Natural killer cell (primary cell): ENCODE results near the gene BCLAF1. TPM values are rescaled to one million over a fixed set of nuclear protein-coding genes. Genes with fewer than 3 reads are reported as not detected.

Experiments used
- ATAC-seq, 3 donors: fragments of 150-1000 bp in 2 of 3; fragments of 200-7000 bp in 1 of 3; cut with Tn5 transposase; 1 replicate in 1 of 3; 2 replicates in 2 of 3; pipeline ENCODE4 v1.10.0; 2021; ENCODE audit warnings: mild to moderate bottlenecking in 2 of 3, moderate library complexity in 2 of 3
- DNase-seq, 2 donors: peaks; one replicate each; pipeline versions ENCODE4 v3.0.0 to v3.0.0-alpha.2; 2013 to 2021; ENCODE audit warnings: mixed read lengths in 1 of 2
- H3K27ac ChIP-seq: one replicate; pipeline ENCODE4 v1.5.1; 2013; ENCODE audit warnings: mild to moderate bottlenecking, low read length
- H3K27me3 ChIP-seq: one replicate; pipeline ENCODE4 v1.6.1; 2013; ENCODE audit warnings: low read length; ENCODE audit not compliant: control insufficient read depth, insufficient read depth
- H3K36me3 ChIP-seq: one replicate; pipeline ENCODE4 v1.6.1; 2013; ENCODE audit warnings: low read length; ENCODE audit not compliant: control insufficient read depth, insufficient read depth
- H3K4me1 ChIP-seq: one replicate; pipeline ENCODE4 v1.6.1; 2013; ENCODE audit warnings: low read length; ENCODE audit not compliant: control insufficient read depth, insufficient read depth
- H3K4me3 ChIP-seq: one replicate; pipeline ENCODE4 v1.5.1; 2013; ENCODE audit warnings: low read length
- H3K9me3 ChIP-seq: one replicate; pipeline ENCODE4 v1.6.1; 2013; ENCODE audit warnings: low read length; ENCODE audit not compliant: control insufficient read depth, insufficient read depth
- H3K27ac Mint-ChIP-seq, 2 donors: one replicate each; pipeline ENCODE4 v1.8.0; 2022; ENCODE audit warnings: mild to moderate bottlenecking in 2 of 2, mixed read lengths in 2 of 2, moderate library complexity in 1 of 2
- H3K27me3 Mint-ChIP-seq, 2 donors: one replicate each; pipeline ENCODE4 v1.8.0; 2022; ENCODE audit warnings: low read depth in 2 of 2, mixed read lengths in 2 of 2
- H3K36me3 Mint-ChIP-seq: one replicate; pipeline ENCODE4 v1.8.0; 2022; ENCODE audit warnings: mixed read lengths
- H3K4me1 Mint-ChIP-seq, 2 donors: one replicate each; pipeline ENCODE4 v1.8.0; 2022; ENCODE audit warnings: mixed read lengths in 2 of 2
- H3K4me3 Mint-ChIP-seq: one replicate; pipeline ENCODE4 v1.8.0; 2022; ENCODE audit warnings: mild to moderate bottlenecking, moderate library complexity, mixed read lengths
- H3K9me3 Mint-ChIP-seq, 2 donors: one replicate each; pipeline ENCODE4 v1.8.0; 2022; ENCODE audit warnings: mixed read lengths in 2 of 2
- WGBS: methylation state at CpG from one replicate; pipeline ENCODE4 v1.1.7; 2013; ENCODE audit warnings: missing lambda C conversion rate; ENCODE audit not compliant: insufficient coverage; 5-methylcytosine and 5-hydroxymethylcytosine counted together
- intact Hi-C: fragments of 100-400 bp; cut with micrococcal nuclease; formaldehyde crosslinking; loops from one replicate; pipeline ENCODE4 v1.14.2; 2022
- total RNA-seq, 4 donors: library from RNA; stranded (reverse); fragments of 120-200 nt in 1 of 4; gene quantifications; one replicate each; pipeline versions ENCODE4 v1.2.3 to v1.2.4, GENCODE V29; 2013 to 2022
- TF ChIP-seq, protein P1 (sequence below): fragments of 200-600 bp; IDR thresholded peaks from one replicate; pipeline ENCODE4 v1.8.0; 2022; ENCODE audit warnings: antibody characterized with exemption

Gene BCLAF1
- total RNA-seq, 3 donors from 2014 or later (not counting 1 experiment from before 2014, with no cell fraction given), result 391 to 582 (median 465) TPM

DNA sequence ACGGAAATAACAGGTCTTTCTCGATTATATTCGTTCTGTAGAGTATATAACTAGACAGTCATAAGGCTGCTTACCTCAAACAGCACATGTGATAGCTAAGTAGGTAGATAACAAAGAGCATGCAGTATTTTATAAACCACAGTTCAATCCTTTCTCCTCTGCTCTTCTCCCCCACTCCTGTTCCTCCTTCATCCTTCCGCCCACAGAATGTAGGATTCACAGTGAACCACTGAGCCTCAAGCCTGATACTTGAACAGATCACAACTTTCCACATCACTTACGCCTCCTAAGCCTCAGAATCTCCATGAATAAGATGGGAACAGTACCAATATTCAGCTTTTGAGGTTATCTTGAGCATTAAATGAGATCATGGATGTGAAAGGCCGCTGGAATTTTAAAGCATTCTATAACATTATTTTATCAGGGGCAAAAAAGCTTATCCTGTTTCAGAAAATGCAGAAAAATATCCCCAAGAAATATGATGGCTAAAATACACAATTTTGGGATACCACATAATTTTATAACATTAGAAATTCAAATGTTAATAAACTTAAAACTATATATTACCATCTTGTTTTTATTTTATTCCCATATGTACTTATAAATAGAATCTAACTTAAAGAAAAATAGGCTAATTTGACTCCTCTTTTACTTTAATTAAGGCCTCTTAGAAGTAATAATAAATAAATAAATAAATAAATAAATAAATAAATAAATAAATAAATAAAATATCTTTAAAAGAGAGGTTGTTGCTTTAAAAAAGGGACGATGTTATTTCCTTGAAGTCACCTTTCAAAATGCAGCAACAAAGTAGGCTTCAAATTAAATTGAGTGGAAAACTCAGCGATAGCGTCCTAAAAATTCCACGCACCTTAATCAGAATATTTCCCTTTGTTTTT lies 72.9 kb downstream of the BCLAF1 start:
- Histone ChIP-seq H3K4me3 (no peak overlapping the region), H3K4me1 (no peaks in the 10 kb centered on the region), H3K27ac (no peak overlapping the region), H3K36me3 (no peaks in the 10 kb centered on the region), H3K27me3 (no peaks in the 10 kb centered on the region), H3K9me3 (no peaks in the 10 kb centered on the region)
- Mint-ChIP-seq H3K27me3 (peaks cover 0 to 5% of the 10 kb centered on the region in 2 donors), H3K27ac (no peak overlapping the region), H3K4me3 (no peak overlapping the region), H3K9me3 (no peaks in the 10 kb centered on the region), H3K36me3 (no peaks in the 10 kb centered on the region), H3K4me1 (no peaks in the 10 kb centered on the region)
- intact Hi-C loops, result no loop called here
- WGBS, result 89% methylated on average over 6 of the region's 10 CpGs
- DNase-seq, result no peak
- no peak for ATAC-seq
- TF ChIP-seq, protein P1, sequence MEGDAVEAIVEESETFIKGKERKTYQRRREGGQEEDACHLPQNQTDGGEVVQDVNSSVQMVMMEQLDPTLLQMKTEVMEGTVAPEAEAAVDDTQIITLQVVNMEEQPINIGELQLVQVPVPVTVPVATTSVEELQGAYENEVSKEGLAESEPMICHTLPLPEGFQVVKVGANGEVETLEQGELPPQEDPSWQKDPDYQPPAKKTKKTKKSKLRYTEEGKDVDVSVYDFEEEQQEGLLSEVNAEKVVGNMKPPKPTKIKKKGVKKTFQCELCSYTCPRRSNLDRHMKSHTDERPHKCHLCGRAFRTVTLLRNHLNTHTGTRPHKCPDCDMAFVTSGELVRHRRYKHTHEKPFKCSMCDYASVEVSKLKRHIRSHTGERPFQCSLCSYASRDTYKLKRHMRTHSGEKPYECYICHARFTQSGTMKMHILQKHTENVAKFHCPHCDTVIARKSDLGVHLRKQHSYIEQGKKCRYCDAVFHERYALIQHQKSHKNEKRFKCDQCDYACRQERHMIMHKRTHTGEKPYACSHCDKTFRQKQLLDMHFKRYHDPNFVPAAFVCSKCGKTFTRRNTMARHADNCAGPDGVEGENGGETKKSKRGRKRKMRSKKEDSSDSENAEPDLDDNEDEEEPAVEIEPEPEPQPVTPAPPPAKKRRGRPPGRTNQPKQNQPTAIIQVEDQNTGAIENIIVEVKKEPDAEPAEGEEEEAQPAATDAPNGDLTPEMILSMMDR, result no peak

GRCh38 chr6:136213853-136214252 lies 75.8 kb downstream of the BCLAF1 start:
- H3K27me3 Mint-ChIP-seq, result peaks cover 0 to 5% of the 10 kb centered on the region in 2 donors

DNA sequence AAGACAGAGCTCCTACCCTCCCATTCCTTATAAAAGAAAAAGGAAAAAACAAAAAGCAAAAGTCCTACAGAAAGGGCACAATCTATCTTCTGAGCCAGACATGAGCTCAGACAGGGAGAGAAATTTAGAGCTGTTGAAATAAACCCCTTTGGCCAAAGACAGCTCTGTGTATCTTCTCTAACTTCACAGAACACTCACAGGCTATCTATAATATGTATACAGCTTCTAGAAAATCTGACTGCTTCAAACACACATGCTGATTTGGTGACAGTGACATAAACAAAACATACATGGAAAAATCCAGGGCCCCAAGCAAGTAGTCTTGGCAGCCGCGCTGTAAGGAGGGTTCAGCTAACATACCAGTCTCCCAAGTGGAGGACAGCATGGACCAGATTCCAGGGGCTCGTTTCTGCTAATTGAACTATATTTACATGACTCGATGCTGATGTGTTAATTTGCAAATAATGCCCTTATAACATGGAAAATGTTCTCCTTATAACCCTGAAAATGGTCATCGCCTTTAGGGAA lies 76.6 kb downstream of the BCLAF1 start:
- no peak for ATAC-seq
- Mint-ChIP-seq H3K4me3 (no peak overlapping the region), H3K9me3 (no peaks in the 10 kb centered on the region), H3K27me3 (peaks cover 0 to 5% of the 10 kb centered on the region in 2 donors), H3K4me1 (no peaks in the 10 kb centered on the region), H3K27ac (no peak overlapping the region), H3K36me3 (no peaks in the 10 kb centered on the region)
- no peak for DNase-seq
- TF ChIP-seq, protein P1, result no peak
- WGBS, result 96% methylated on average over 5 of the region's 5 CpGs
- H3K27me3 ChIP-seq, result no peaks in the 10 kb centered on the region
- H3K27ac ChIP-seq, result no peak overlapping the region
- intact Hi-C loops, result no loop called here
- no peak overlapping the region for H3K4me3 ChIP-seq
- no peaks in the 10 kb centered on the region for H3K4me1 ChIP-seq
- H3K9me3 ChIP-seq, result no peaks in the 10 kb centered on the region
- H3K36me3 ChIP-seq, result no peaks in the 10 kb centered on the region

More at GRCh38 chr6:136213853-136214252, 75.8 kb downstream of the BCLAF1 start:
- no peak overlapping the region for H3K27ac Mint-ChIP-seq
- H3K4me1 ChIP-seq, result no peaks in the 10 kb centered on the region
- no peaks in the 10 kb centered on the region for H3K36me3 ChIP-seq
- no peak overlapping the region for H3K4me3 Mint-ChIP-seq
- H3K4me3 ChIP-seq, result no peak overlapping the region
- no peaks in the 10 kb centered on the region for H3K36me3 Mint-ChIP-seq
- TF ChIP-seq, protein P1, result no peak
- ATAC-seq, result no peak
- H3K27ac ChIP-seq, result no peak overlapping the region
- no peaks in the 10 kb centered on the region for H3K4me1 Mint-ChIP-seq
- H3K9me3 ChIP-seq, result no peaks in the 10 kb centered on the region
- intact Hi-C loops, result no loop called here
- H3K27me3 ChIP-seq, result no peaks in the 10 kb centered on the region
- DNase-seq, result no peak
- no peaks in the 10 kb centered on the region for H3K9me3 Mint-ChIP-seq
